ENCODE measurements around the gene PTTG1IP2.

Gene PTTG1IP2

GRCh38 chr7:90552521-90552920 lies 83.1 kb downstream of the PTTG1IP2 start:
- no peak for DNase-seq (ENCODE audit: low read depth)
- TF ChIP-seq, protein P1, sequence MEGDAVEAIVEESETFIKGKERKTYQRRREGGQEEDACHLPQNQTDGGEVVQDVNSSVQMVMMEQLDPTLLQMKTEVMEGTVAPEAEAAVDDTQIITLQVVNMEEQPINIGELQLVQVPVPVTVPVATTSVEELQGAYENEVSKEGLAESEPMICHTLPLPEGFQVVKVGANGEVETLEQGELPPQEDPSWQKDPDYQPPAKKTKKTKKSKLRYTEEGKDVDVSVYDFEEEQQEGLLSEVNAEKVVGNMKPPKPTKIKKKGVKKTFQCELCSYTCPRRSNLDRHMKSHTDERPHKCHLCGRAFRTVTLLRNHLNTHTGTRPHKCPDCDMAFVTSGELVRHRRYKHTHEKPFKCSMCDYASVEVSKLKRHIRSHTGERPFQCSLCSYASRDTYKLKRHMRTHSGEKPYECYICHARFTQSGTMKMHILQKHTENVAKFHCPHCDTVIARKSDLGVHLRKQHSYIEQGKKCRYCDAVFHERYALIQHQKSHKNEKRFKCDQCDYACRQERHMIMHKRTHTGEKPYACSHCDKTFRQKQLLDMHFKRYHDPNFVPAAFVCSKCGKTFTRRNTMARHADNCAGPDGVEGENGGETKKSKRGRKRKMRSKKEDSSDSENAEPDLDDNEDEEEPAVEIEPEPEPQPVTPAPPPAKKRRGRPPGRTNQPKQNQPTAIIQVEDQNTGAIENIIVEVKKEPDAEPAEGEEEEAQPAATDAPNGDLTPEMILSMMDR (IDR thresholded peaks at IDR 0.05; ENCODE audit: low read depth, low read length, missing control alignments): no peak
- no peak overlapping the region for H3K4me3 ChIP-seq (ENCODE audit: low read depth, low read length)

GRCh38 chr7:90560730-90561129 lies 91.3 kb downstream of the PTTG1IP2 start:
- TF ChIP-seq, protein P1 (IDR thresholded peaks at IDR 0.05; ENCODE audit: low read depth, low read length, missing control alignments): no peak
- DNase-seq (ENCODE audit: low read depth): no peak
- no peak overlapping the region for H3K4me3 ChIP-seq (ENCODE audit: low read depth, low read length)
